Measurements from ENCODE around the gene SEMA7A. TPM values are rescaled to one million over a fixed set of nuclear protein-coding genes. Genes with fewer than 3 reads are reported as not detected.

Gene SEMA7A
- total and polyA plus RNA-seq, 2 experiments from 2014 or later, result 2.4 to 9.5 TPM

- Histone ChIP-seq H3K79me2 (peaks cover 5% of the 10 kb centered on the region), H3K4me1 (ENCODE audit: insufficient read depth) (peaks cover 13% of the 10 kb centered on the region), H3K9me3 (ENCODE audit: low read depth) (no peaks in the 10 kb centered on the region), H2AFZ (no peak overlapping the region), H3K27ac (no peak overlapping the region), H3K9me2 (replicated peaks; ENCODE audit: insufficient read depth) (no peaks in the 10 kb centered on the region), H3K36me3 (replicated peaks; ENCODE audit: insufficient read depth, low read depth) (no peaks in the 10 kb centered on the region), H3K4me2 (no peak overlapping the region), H4K20me1 (ENCODE audit: insufficient read depth, poor library complexity, severe bottlenecking) (no peaks in the 10 kb centered on the region), H3K4me3 (no peak overlapping the region), H3K27me3 (peaks cover 21% of the 10 kb centered on the region)
- DNase-seq (ENCODE audit: low spot score), result no peak
- 90% methylated on average over 6 of the region's 6 CpGs for WGBS (ENCODE audit: low lambda C conversion rate, missing lambda C conversion rate)
- TF ChIP-seq EZH2phosphoT487 (IDR thresholded peaks at IDR 0.05; ENCODE audit: low read depth, severe bottlenecking, unreplicated experiment) (no peak), CTCF (IDR thresholded peaks at IDR 0.05; ENCODE audit: poor library complexity) (no peak), EZH2 (IDR thresholded peaks at IDR 0.05; ENCODE audit: borderline replicate concordance) (no peak)
These were observed 3.9 kb downstream of the SEMA7A start for GRCh38 chr15:74429781-74430400.

GRCh38 chr15:74428970-74429780 lies 4.6 kb downstream of the SEMA7A start:
- H3K27ac ChIP-seq, result no peak overlapping the region
- no peaks in the 10 kb centered on the region for H3K9me3 ChIP-seq (ENCODE audit: low read depth)
- H3K36me3 ChIP-seq (replicated peaks; ENCODE audit: insufficient read depth, low read depth), result no peaks in the 10 kb centered on the region
- H2AFZ ChIP-seq, result no peak overlapping the region
- peaks cover 9% of the 10 kb centered on the region for H3K4me1 ChIP-seq (ENCODE audit: insufficient read depth)
- peaks cover 21% of the 10 kb centered on the region for H3K27me3 ChIP-seq
- WGBS (ENCODE audit: low lambda C conversion rate, missing lambda C conversion rate), result 92% methylated on average over 14 of the region's 14 CpGs
- no peak overlapping the region for H3K4me2 ChIP-seq
- H3K9me2 ChIP-seq (replicated peaks; ENCODE audit: insufficient read depth), result no peaks in the 10 kb centered on the region
- DNase-seq (ENCODE audit: low spot score), result no peak
- no peaks in the 10 kb centered on the region for H4K20me1 ChIP-seq (ENCODE audit: insufficient read depth, poor library complexity, severe bottlenecking)
- H3K79me2 ChIP-seq, result peaks cover 5% of the 10 kb centered on the region
- no peak overlapping the region for H3K4me3 ChIP-seq
- no peak for TF ChIP-seq EZH2phosphoT487 (IDR thresholded peaks at IDR 0.05; ENCODE audit: low read depth, severe bottlenecking, unreplicated experiment)
- TF ChIP-seq CTCF (IDR thresholded peaks at IDR 0.05; ENCODE audit: poor library complexity), result no peak
- no peak for TF ChIP-seq EZH2 (IDR thresholded peaks at IDR 0.05; ENCODE audit: borderline replicate concordance)

GRCh38 chr15:74428442-74428787 lies 5.3 kb downstream of the SEMA7A start:
- Histone ChIP-seq H3K27ac (no peak overlapping the region), H3K9me2 (replicated peaks; ENCODE audit: insufficient read depth) (no peaks in the 10 kb centered on the region), H3K4me3 (no peak overlapping the region), H4K20me1 (ENCODE audit: insufficient read depth, poor library complexity, severe bottlenecking) (no peaks in the 10 kb centered on the region), H2AFZ (no peak overlapping the region), H3K36me3 (replicated peaks; ENCODE audit: insufficient read depth, low read depth) (no peaks in the 10 kb centered on the region), H3K27me3 (peaks cover 21% of the 10 kb centered on the region), H3K79me2 (peaks cover 5% of the 10 kb centered on the region), H3K4me2 (no peak overlapping the region), H3K9me3 (ENCODE audit: low read depth) (no peaks in the 10 kb centered on the region), H3K4me1 (ENCODE audit: insufficient read depth) (peaks cover 7% of the 10 kb centered on the region)
- TF ChIP-seq CTCF (IDR thresholded peaks at IDR 0.05; ENCODE audit: poor library complexity), result no peak
- no peak for TF ChIP-seq EZH2 (IDR thresholded peaks at IDR 0.05; ENCODE audit: borderline replicate concordance)
- TF ChIP-seq EZH2phosphoT487 (IDR thresholded peaks at IDR 0.05; ENCODE audit: low read depth, severe bottlenecking, unreplicated experiment), result no peak
- DNase-seq (ENCODE audit: low spot score), result no peak
- 94% methylated on average over 5 of the region's 5 CpGs for WGBS (ENCODE audit: low lambda C conversion rate, missing lambda C conversion rate)

All from hepatocyte (in vitro differentiated cells).